Motor neuron (in vitro differentiated cells): ENCODE measurements around the gene PHLDA3. TPM values are rescaled to one million over a fixed set of nuclear protein-coding genes. Genes with fewer than 3 reads are reported as not detected.

Experiments
- ATAC-seq, 8 experiments: fragments of 200-7000 bp; cut with Tn5 transposase; replicated peaks in 6 of 8; 2 replicates each; pipeline ENCODE4 v1.8.0; 2021; ENCODE audit warnings: mild to moderate bottlenecking in 8 of 8, moderate library complexity in 8 of 8
- H3K27ac ChIP-seq, 2 donors: fragments of 250-450 bp; sonication (Bioruptor Pico); 2 replicates each; pipeline ENCODE4 v1.9.0; 2021; ENCODE audit warnings: antibody characterized with exemption in 2 of 2, mild to moderate bottlenecking in 2 of 2, moderate library complexity in 1 of 2
- H3K4me1 ChIP-seq, 2 donors: fragments of 250-450 bp; sonication (Bioruptor Pico); replicated peaks in 1 of 2; 2 replicates each; pipeline ENCODE4 v1.6.1; 2021; ENCODE audit warnings: antibody characterized with exemption in 2 of 2, mild to moderate bottlenecking in 2 of 2, moderate library complexity in 1 of 2
- H3K4me3 ChIP-seq, 5 donors: fragments of 250-450 bp; sonication (Bioruptor Pico); 2 replicates each; pipeline ENCODE4 v1.9.0; 2021; ENCODE audit warnings: antibody characterized with exemption in 5 of 5, mild to moderate bottlenecking in 5 of 5, moderate library complexity in 4 of 5
- WGBS, 10 experiments: fragments of 450-650 bp; shearing (Covaris generic); methylation state at CpG; one replicate each; pipeline ENCODE4 v1.0.0; 2022; 5-methylcytosine and 5-hydroxymethylcytosine counted together
- in situ Hi-C, 9 experiments: fragments of 400-800 bp; cut with MboI; loops; one replicate each; pipeline ENCODE4 v1.15.0; 2021; ENCODE audit warnings: low sequenced_read_pairs in 9 of 9, low pct_unique_long_range_greater_than_20kb in 2 of 9; ENCODE audit not compliant: unreplicated experiment in 9 of 9
- total RNA-seq, 8 experiments: library from RNA; unstranded; fragments of 300-600 nt; gene quantifications; 2 replicates each; pipeline versions ENCODE4 v1.2.3 to v1.2.4, GENCODE V29; 2022

Gene PHLDA3
- total RNA-seq = 10 to 100 TPM; 14.3 to 55.1 (median 23.4) TPM

GRCh38 chr1:201468844-201469644 lies at the start of gene PHLDA3:
PHLDA3 (minus strand) TSS chr1:201469188; CDS start chr1:201468786, 402 bp downstream.
- ATAC-seq = peak; percentile 79 to 92 (median 90)
- Histone ChIP-seq H3K4me1 (peaks cover 24 to 28% of the 10 kb centered on the region in 2 donors), H3K4me3 (peak within 1 kb of the TSS; percentile 53 to 84 (median 62)), H3K27ac (peak within 1 kb of the TSS; percentile 83 to 87)
- WGBS, 10 experiments = 0 to 1% (median 0%) methylated on average over 2 to 12 of the region's 76 CpGs; no CpG with 5 or more reads in 7 of the 10 experiments
- in situ Hi-C loops = no loop called here

GRCh38 chr1:201518071-201518470 lies 49.1 kb upstream of the PHLDA3 start:
- in situ Hi-C loops = loop anchor here in 2 of 9 experiments (10.0 to 25.0 kb wide), 2 partner anchors 73 to 256 kb away; no protein-coding TSS in a partner anchor
- WGBS, 10 experiments = 67 to 100% (median 92%) methylated on average over 1 to 5 of the region's 5 CpGs; no CpG with 5 or more reads in 1 of the 10 experiments
- no peak for ATAC-seq

GRCh38 chr1:201517631-201518030 lies 48.6 kb upstream of the PHLDA3 start:
- Histone ChIP-seq H3K27ac (no peak overlapping the region), H3K4me3 (no peak overlapping the region), H3K4me1 (peaks cover 2% of the 10 kb centered on the region in 2 donors)
- 45 to 100% (median 83%) methylated on average over 1 to 7 of the region's 7 CpGs; no CpG with 5 or more reads in 1 of the 10 experiments for WGBS, 10 experiments
- in situ Hi-C loops = loop anchor here in 2 of 9 experiments (10.0 to 25.0 kb wide), 2 partner anchors 73 to 255 kb away; no protein-coding TSS in a partner anchor
- peak in 1 of 8 experiments; percentile 33 for ATAC-seq

More at GRCh38 chr1:201518071-201518470, 49.1 kb upstream of the PHLDA3 start:
- Histone ChIP-seq H3K27ac (no peak overlapping the region), H3K4me3 (no peak overlapping the region), H3K4me1 (no peaks in the 10 kb centered on the region)

- in situ Hi-C loops = loop anchor here in 2 of 9 experiments (10.0 to 25.0 kb wide), 2 partner anchors 72 to 254 kb away; no protein-coding TSS in a partner anchor
- H3K4me1 ChIP-seq = peaks cover 7 to 11% of the 10 kb centered on the region in 2 donors
- no peak overlapping the region for H3K27ac ChIP-seq
- no peak for ATAC-seq
- 72 to 100% (median 100%) methylated on average over 1 to 2 of the region's 2 CpGs; no CpG with 5 or more reads in 3 of the 10 experiments for WGBS, 10 experiments
- H3K4me3 ChIP-seq = no peak overlapping the region
Measured at GRCh38 chr1:201516511-201517127, 47.6 kb upstream of the PHLDA3 start.

GRCh38 chr1:201515895-201516294 lies 46.9 kb upstream of the PHLDA3 start:
- no peak for ATAC-seq
- Histone ChIP-seq H3K4me1 (peaks cover 7 to 11% of the 10 kb centered on the region in 2 donors), H3K4me3 (no peak overlapping the region), H3K27ac (no peak overlapping the region)
- whole genome bisulfite sequencing, 10 experiments = 57 to 100% (median 67%) methylated on average over 1 of the region's 1 CpG; no CpG with 5 or more reads in 5 of the 10 experiments
- in situ Hi-C loops = loop anchor here in 2 of 9 experiments (10.0 to 25.0 kb wide), 2 partner anchors 71 to 254 kb away; no protein-coding TSS in a partner anchor

GRCh38 chr1:201515062-201515750 lies 46.2 kb upstream of the PHLDA3 start:
- H3K4me1 ChIP-seq = peaks cover 7 to 11% of the 10 kb centered on the region in 2 donors
- no peak overlapping the region for H3K27ac ChIP-seq
- in situ Hi-C loops = loop anchor here in 2 of 9 experiments (10.0 to 25.0 kb wide), 2 partner anchors 70 to 253 kb away; no protein-coding TSS in a partner anchor
- no peak for ATAC-seq
- whole genome bisulfite sequencing, 10 experiments = 68 to 100% (median 82%) methylated on average over 1 to 9 of the region's 9 CpGs; no CpG with 5 or more reads in 1 of the 10 experiments
- no peak overlapping the region for H3K4me3 ChIP-seq

GRCh38 chr1:201514466-201514865 lies 45.5 kb upstream of the PHLDA3 start:
- in situ Hi-C loops = loop anchor here in 2 of 9 experiments (10.0 to 25.0 kb wide), 2 partner anchors 70 to 252 kb away; no protein-coding TSS in a partner anchor
- no peak overlapping the region for H3K4me3 ChIP-seq
- no peak for ATAC-seq
- no peak overlapping the region for H3K27ac ChIP-seq
- peaks cover 7 to 11% of the 10 kb centered on the region in 2 donors for H3K4me1 ChIP-seq
- WGBS, 10 experiments = 86 to 100% (median 90%) methylated on average over 1 to 2 of the region's 2 CpGs; no CpG with 5 or more reads in 5 of the 10 experiments

GRCh38 chr1:201513498-201514243 lies 44.7 kb upstream of the PHLDA3 start:
- in situ Hi-C loops = loop anchor here in 2 of 9 experiments (10.0 to 25.0 kb wide), 2 partner anchors 69 to 251 kb away; no protein-coding TSS in a partner anchor
- ATAC-seq = no peak
- WGBS, 10 experiments = 72 to 100% (median 92%) methylated on average over 1 to 5 of the region's 6 CpGs; no CpG with 5 or more reads in 1 of the 10 experiments
- H3K4me3 ChIP-seq = no peak overlapping the region
- H3K27ac ChIP-seq = no peak overlapping the region
- H3K4me1 ChIP-seq = peaks cover 7 to 11% of the 10 kb centered on the region in 2 donors

- WGBS, 10 experiments = 0 to 100% (median 71%) methylated on average over 1 to 6 of the region's 6 CpGs; no CpG with 5 or more reads in 1 of the 10 experiments
- in situ Hi-C loops = loop anchor here in 2 of 9 experiments (10.0 to 25.0 kb wide), 2 partner anchors 67 to 250 kb away; no protein-coding TSS in a partner anchor
- ATAC-seq = peak in 7 of 8 experiments; percentile 41 to 70 (median 57)
- H3K27ac ChIP-seq = no peak overlapping the region
- H3K4me1 ChIP-seq = peaks cover 9 to 11% of the 10 kb centered on the region in 2 donors
- no peak overlapping the region for H3K4me3 ChIP-seq
Measured at GRCh38 chr1:201511941-201512539, 43.1 kb upstream of the PHLDA3 start.

GRCh38 chr1:201511396-201511940 lies 42.5 kb upstream of the PHLDA3 start:
- ATAC-seq = no peak
- in situ Hi-C loops = loop anchor here in 2 of 9 experiments (10.0 to 25.0 kb wide), 2 partner anchors 67 to 249 kb away; no protein-coding TSS in a partner anchor
- Histone ChIP-seq H3K4me1 (peaks cover 10 to 13% of the 10 kb centered on the region in 2 donors), H3K4me3 (no peak overlapping the region), H3K27ac (no peak overlapping the region)
- 75 to 100% (median 86%) methylated on average over 1 to 6 of the region's 6 CpGs; no CpG with 5 or more reads in 1 of the 10 experiments for WGBS, 10 experiments

- WGBS, 10 experiments = 80 to 100% (median 86%) methylated on average over 1 of the region's 1 CpG; no CpG with 5 or more reads in 3 of the 10 experiments
Measured at GRCh38 chr1:201510734-201511133, 41.7 kb upstream of the PHLDA3 start.

More at GRCh38 chr1:201510734-201511133, 41.7 kb upstream of the PHLDA3 start:
- in situ Hi-C loops = loop anchor here in 2 of 9 experiments (10.0 to 25.0 kb wide), 2 partner anchors 66 to 248 kb away; no protein-coding TSS in a partner anchor
- H3K4me3 ChIP-seq = no peak overlapping the region
- no peak for ATAC-seq
- H3K27ac ChIP-seq = no peak overlapping the region
- peaks cover 18 to 20% of the 10 kb centered on the region in 2 donors for H3K4me1 ChIP-seq
